Measurements from ENCODE around the gene SFRP5.

The SFRP5 gene

GRCh38 chr10:97718659-97719142 lies 53.1 kb downstream of the SFRP5 start:
- peak overlapping the region; percentile 29 for H3K27ac ChIP-seq
- no peak for TF ChIP-seq ZFX (IDR thresholded peaks at IDR 0.05; ENCODE audit: borderline replicate concordance)
- TF ChIP-seq CTCF (IDR thresholded peaks at IDR 0.05) = no peak

GRCh38 chr10:97718178-97718577 lies 53.6 kb downstream of the SFRP5 start:
- peak overlapping the region; percentile 29; the same call in 1 of the 2 replicates for H3K27ac ChIP-seq
- TF ChIP-seq ZFX (IDR thresholded peaks at IDR 0.05; ENCODE audit: borderline replicate concordance) (no peak), CTCF (IDR thresholded peaks at IDR 0.05) (no peak)

GRCh38 chr10:97717627-97718026 lies 54.2 kb downstream of the SFRP5 start:
- TF ChIP-seq CTCF (IDR thresholded peaks at IDR 0.05) (no peak), ZFX (IDR thresholded peaks at IDR 0.05; ENCODE audit: borderline replicate concordance) (no peak)

More at GRCh38 chr10:97717627-97718026, 54.2 kb downstream of the SFRP5 start:
- no peak overlapping the region for H3K27ac ChIP-seq

All from 22Rv1 (cell line).